ENCODE data around the gene LAIR2.

LAIR2 gene

GRCh38 chr19:54502518-54503048 is at the start of gene LAIR2:
TSS of gene LAIR2 (plus strand) at chr19:54502831. CDS start at chr19:54502919, 88 bp downstream.
- in situ Hi-C loops (cut with HindIII; ENCODE audit: low sequenced_read_pairs), result no loop called here

- in situ Hi-C loops (cut with HindIII; ENCODE audit: low sequenced_read_pairs), result no loop called here
Measured at GRCh38 chr19:54453921-54454780, 48.5 kb upstream of the LAIR2 start.

- in situ Hi-C loops (cut with HindIII; ENCODE audit: low sequenced_read_pairs), result no loop called here
Measured at GRCh38 chr19:54454781-54455675, 47.6 kb upstream of the LAIR2 start.

GRCh38 chr19:54455786-54456422 is 46.7 kb upstream of the LAIR2 start:
- in situ Hi-C loops (cut with HindIII; ENCODE audit: low sequenced_read_pairs), result no loop called here

- in situ Hi-C loops (cut with HindIII; ENCODE audit: low sequenced_read_pairs), result no loop called here
Measured at GRCh38 chr19:54456423-54457373, 45.9 kb upstream of the LAIR2 start.

- in situ Hi-C loops (cut with HindIII; ENCODE audit: low sequenced_read_pairs), result no loop called here
Measured at GRCh38 chr19:54457773-54458647, 44.6 kb upstream of the LAIR2 start.

- in situ Hi-C loops (cut with HindIII; ENCODE audit: low sequenced_read_pairs), result no loop called here
Measured at GRCh38 chr19:54458648-54459281, 43.9 kb upstream of the LAIR2 start.

GRCh38 chr19:54459282-54460229 is 43.1 kb upstream of the LAIR2 start:
- in situ Hi-C loops (cut with HindIII; ENCODE audit: low sequenced_read_pairs), result no loop called here

GRCh38 chr19:54460230-54461005 is 42.2 kb upstream of the LAIR2 start:
- in situ Hi-C loops (cut with HindIII; ENCODE audit: low sequenced_read_pairs), result no loop called here

GRCh38 chr19:54461210-54461609 is 41.4 kb upstream of the LAIR2 start:
- in situ Hi-C loops (cut with HindIII; ENCODE audit: low sequenced_read_pairs), result no loop called here

- in situ Hi-C loops (cut with HindIII; ENCODE audit: low sequenced_read_pairs), result no loop called here
Measured at GRCh38 chr19:54461613-54462012, 41.0 kb upstream of the LAIR2 start.

- in situ Hi-C loops (cut with HindIII; ENCODE audit: low sequenced_read_pairs), result no loop called here
Measured at GRCh38 chr19:54462047-54462654, 40.5 kb upstream of the LAIR2 start.

- in situ Hi-C loops (cut with HindIII; ENCODE audit: low sequenced_read_pairs), result no loop called here
Measured at GRCh38 chr19:54462655-54463530, 39.7 kb upstream of the LAIR2 start.

GRCh38 chr19:54463531-54464043 is 39.0 kb upstream of the LAIR2 start, which contains the start of gene LENG9:
TSS of gene LENG9 (minus strand) at chr19:54463778. CDS start at chr19:54463526, 252 bp downstream.
- in situ Hi-C loops (cut with HindIII; ENCODE audit: low sequenced_read_pairs), result no loop called here

Measured in DLD1 (cell line).